Stimulated activated CD8-positive, alpha-beta memory T cell treated with anti-CD3 and anti-CD28 coated beads, Interleukin-2, amount 100 ng/mL, for 1 hour (primary cell): Measurements from ENCODE around the gene HP.
"Not testable (repeated sequence)": the region's sequence is repeated elsewhere in the genome, so short reads cannot be mapped to it uniquely, and the experiment has no call there.

ENCODE experiments used
- DNase-seq, 2 donors: peaks; one replicate each; pipeline ENCODE4 v3.0.0-alpha.2; 2020; ENCODE audit warnings: low read depth in 2 of 2

Gene HP

DNA sequence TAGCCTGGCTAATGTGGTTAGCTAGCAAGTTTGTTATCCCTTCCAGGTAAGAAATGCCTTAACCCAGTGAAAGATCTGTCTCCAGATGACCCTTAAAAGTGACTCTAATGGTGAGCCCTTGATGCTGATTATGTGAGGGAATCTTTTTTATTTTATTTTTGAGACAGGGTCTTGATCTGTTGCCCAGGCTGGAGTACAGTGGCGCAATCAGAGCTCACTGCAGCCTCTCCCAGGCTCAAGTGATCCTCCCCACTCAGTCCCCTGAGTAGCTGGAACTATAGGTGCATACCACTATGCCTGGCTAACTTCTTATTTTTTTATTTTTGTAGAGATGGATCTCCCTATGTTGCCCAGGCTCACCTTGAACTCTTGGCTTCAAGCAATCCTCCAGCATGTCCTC is 10.8 kb upstream of the HP start:
- DNase-seq: no peak

- no peak for DNase-seq
Observed at GRCh38 chr16:72044296-72044695, 10.0 kb upstream of the HP start.

DNA sequence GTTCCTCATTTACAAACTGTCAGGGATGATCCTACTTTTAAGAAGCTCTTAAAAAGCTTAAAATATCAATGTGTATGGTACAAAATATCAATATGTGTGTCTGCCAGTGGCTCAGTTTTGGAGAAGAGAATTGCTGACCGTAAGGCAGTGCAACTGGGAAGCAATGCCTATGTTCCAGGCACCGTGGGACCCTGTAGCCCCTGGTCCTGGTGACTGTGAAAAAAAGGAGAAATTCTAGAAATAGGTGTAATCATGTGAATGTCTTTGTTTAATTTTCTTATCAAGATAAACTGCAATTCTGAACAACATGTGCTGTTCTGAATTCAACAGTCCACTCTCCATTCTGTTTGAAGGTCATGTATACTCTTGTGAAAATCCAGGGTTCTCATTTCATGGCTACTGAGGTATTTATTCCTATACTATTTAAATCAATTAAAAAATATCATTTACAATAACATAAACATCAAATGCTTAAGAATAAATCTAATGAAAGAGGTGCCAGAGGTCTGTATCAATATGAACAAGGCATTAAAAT is 9.4 kb upstream of the HP start:
- DNase-seq: no peak

DNA sequence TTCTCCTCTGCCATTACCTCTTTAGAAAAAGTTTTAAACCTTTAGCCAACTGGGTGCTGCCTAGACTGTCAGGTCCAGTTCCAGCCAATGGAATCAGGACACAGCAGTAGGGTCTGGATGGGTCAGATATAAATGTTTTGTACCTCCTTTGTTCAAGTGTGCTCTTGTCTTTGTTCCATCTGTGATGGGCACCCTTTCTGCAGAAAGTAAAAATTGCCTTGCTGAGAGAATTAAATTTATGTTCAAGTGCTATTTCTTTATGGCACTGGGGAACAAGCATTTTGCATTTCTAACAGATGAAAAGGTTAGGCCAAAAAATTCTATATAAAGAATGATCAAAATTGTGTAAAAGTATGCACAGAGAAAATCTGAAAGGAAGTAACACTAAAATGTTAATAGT is 5.2 kb upstream of the HP start:
- no peak for DNase-seq

DNA sequence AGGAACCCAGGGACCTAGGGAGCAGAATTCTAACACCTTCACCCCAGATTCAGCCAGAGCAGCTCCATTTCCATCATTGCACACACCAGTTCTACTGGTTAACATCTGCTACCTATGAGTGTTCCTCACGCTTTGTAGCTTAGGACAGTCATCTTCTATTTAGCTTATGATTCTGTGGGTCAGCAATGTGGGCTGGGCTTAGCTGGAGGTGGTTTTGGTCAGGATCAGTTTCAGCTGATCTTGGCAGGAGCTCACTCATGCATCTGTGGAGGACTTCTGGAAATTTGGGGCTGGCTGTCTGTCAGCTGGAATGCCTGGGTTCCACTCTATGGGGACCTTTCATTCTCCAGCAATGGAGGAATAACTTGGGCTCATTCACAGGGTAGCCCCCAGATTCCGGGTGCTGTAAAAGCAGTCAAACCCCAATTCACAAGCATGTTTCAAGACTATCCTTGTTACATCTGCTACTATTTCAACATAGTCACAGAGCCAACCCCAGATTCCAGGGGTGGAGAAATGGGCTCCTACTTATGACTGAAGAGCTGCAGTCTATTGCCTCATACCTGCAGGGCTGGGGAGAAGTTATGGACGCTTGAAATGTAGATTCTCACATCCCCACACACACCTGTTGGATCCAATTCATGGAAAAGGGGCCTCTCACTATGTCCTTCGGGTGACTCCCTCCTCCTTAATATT is 3.4 kb upstream of the HP start:
- no peak for DNase-seq

DNA sequence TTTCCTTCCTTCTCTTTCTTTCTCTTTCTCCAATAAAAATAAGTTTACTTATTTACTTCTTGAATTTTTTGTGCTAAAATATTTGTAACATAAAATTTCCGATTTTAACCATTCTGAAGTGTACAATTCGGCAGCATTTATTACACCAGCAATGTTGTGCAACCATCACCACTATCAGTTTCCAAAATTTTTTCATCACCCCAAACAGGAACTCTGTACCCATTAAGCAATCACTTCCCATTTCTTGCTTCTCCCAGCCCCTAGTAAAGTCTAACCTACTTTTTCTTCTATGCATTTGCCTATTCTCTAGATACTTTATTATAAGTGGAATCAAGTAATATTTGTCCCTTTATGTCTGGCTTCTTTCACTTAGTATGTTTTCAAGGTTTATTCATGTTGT is 2.5 kb upstream of the HP start:
- DNase-seq: no peak

DNA sequence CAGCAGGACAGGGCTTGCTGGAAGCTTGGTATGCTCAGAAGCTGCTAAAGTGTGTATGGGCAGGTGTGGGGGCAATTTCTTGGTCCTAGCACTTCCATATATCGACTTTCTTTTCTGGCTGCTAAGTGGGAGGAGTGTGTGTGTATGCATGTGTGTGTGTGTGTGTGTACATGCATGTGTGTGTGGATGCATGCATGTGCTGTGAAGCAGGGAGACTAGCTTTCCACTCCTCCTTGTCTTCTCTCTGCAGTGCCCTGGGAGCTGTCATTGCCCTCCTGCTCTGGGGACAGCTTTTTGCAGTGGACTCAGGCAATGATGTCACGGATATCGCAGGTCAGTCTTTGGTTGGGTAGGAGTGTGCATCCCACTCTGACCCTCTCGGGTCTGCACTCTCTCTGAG is 1.6 kb downstream of the HP start:
- DNase-seq: no peak

GRCh38 chr16:72057313-72057712 is 3.0 kb downstream of the HP start:
- not testable (repeated sequence) for DNase-seq

GRCh38 chr16:72059060-72059459 is 4.8 kb downstream of the HP start:
- DNase-seq: not testable (repeated sequence)

DNA sequence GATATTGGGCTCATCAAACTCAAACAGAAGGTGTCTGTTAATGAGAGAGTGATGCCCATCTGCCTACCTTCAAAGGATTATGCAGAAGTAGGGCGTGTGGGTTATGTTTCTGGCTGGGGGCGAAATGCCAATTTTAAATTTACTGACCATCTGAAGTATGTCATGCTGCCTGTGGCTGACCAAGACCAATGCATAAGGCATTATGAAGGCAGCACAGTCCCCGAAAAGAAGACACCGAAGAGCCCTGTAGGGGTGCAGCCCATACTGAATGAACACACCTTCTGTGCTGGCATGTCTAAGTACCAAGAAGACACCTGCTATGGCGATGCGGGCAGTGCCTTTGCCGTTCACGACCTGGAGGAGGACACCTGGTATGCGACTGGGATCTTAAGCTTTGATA is 6.1 kb downstream of the HP start:
- no peak for DNase-seq

DNA sequence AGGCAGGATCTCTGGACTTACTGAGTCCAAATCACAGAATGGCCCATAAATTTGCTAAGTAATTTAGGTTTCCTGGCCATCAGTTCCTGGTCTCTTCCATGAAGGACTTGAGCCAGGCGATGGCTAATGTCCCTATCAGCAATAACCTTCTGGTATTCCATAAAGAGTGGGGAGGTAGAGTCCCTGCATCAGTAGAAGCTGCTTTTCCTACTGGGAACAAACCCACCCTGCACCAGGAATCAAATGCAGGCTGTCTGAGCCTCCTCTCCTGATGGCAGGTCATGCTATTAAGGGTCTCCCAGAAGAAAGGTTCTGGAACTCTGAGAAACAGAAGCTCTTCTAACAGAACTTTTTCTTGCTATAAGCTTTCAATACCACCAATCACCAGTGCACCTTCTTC is 7.3 kb downstream of the HP start:
- DNase-seq: no peak

GRCh38 chr16:72064361-72064894 is 10.1 kb downstream of the HP start:
- DNase-seq: no peak

- no peak for DNase-seq
Observed at GRCh38 chr16:72066747-72067146, 12.4 kb downstream of the HP start.

DNA sequence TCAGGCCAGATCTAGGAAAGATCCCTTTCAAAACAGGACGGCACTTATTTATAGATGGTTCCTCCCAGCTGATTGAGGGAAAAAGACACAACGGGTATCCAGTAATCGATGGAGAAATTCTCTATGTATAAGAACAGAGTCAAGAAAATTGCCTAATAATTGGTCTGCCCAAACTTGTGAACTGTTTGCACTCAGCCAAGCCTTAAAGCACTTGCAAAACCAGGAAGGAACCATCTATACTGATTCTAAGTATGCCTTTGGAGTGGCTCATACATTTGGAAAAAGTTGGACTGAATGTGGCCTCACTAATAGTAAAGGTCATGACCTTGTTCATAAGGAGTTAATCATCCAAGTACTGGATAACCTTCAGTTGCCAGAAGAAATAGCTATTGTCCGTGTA is 14.6 kb downstream of the HP start:
- DNase-seq: no peak

DNA sequence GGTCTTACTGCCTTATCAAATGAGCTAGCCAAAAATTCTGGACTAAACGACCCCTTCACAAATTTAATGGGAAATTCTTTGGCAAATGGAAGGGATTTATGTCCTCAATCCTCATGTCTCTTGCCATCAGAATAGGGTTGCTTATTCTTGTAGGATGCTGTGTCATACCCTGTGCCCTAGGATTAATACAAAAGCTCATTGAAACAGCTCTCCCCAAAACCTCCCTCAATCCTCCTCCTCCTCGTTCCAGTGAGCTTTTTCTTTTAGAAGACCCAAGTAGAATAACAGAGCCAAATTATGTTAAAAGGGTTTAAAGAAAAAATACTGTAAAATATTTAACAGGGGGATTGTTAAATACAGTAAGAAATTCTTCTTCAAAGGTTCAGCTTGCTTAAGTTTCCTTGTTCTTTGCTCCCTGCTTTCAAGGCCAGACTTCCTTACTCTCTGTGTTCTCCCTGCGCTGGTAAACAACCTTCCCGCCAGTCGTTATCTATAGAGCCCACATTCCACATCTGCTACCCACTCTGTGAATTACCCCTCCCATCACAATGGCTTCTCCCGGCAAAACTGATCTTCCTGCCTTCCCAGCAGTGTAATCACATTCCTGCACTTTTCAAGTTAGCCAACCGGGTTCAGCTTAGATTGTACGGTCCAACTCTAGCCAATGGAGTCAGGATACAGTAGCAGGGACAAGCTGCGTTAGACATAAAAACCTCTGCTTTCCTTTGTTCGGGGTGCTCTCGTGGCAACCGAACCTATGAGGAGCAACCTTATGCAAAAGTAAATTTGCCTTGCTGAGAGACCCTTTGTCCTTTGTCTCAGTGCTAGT is 18.4 kb downstream of the HP start:
- no peak for DNase-seq

GRCh38 chr16:72073560-72074230 is 19.4 kb downstream of the HP start:
- no peak for DNase-seq

DNA sequence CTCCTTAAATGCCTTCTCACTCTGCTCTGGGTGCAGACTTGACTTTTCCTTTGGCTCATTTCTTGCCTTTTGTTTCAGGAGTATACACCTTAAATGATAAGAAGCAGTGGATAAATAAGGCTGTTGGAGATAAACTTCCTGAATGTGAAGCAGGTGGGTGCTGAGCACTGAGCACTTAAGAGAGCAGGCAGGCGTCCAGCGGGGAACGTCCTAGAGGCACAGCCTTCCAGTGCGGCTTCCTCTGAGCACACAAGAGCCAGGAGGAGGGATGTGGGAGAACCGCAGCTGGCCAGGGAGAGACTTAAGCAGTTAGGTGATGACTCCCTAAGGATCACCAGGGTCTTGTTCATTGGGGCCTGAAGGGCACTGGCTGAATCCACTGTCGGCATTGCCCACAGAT is 20.8 kb downstream of the HP start:
- DNase-seq: not testable (repeated sequence)

- not testable (repeated sequence) for DNase-seq
Observed at GRCh38 chr16:72076991-72077706, 22.8 kb downstream of the HP start.

- no peak for DNase-seq
Observed at GRCh38 chr16:72083778-72084404, 29.6 kb downstream of the HP start.

DNA sequence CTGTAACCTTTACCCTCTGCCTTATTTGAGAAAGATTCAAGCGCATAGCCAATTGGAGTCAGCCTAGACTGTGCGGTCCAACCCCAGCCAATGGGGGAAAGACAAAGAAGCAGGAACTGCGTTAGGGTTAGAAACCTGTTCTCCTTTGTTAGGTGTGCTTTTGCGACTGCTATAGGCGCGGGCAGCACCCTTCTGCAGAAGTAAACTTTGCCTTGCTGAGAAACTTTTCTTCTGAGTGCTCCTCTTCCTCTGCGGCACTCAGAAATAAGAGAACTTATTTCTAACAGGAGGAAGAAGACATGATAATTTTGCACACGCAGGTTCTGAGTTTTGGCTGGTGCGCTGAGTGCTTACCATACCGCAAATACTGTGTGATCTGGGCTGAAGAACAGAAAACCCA is 30.1 kb downstream of the HP start:
- no peak for DNase-seq

GRCh38 chr16:72085002-72085401 is 30.7 kb downstream of the HP start:
- DNase-seq: no peak
